RWPE1 (cell line): ENCODE data around the gene INPP5K.

Experiments
- CTCF ChIA-PET: fragments of 350-600 bp; sonication (Branson Sonifier 250); formaldehyde crosslinking; extraction: SDS; loops from one replicate; lab custom pipeline; 2021; lab: Yijun Ruan, JAX
- POLR2A ChIA-PET: fragments of 400-600 bp; formaldehyde crosslinking; extraction: SDS; loops from one replicate; lab custom pipeline; 2020; ENCODE audit warnings: antibody characterized with exemption; ENCODE audit not compliant: low non-redundant PET; lab: Yijun Ruan, JAX
- DNase-seq: peaks from one replicate; pipeline ENCODE4 v3.0.0; 2012; ENCODE audit warnings: low spot score
- H3K27ac ChIP-seq: fragments of 450-650 bp; 2 replicates; pipeline ENCODE4 v1.5.1; 2017
- CTCF ChIP-seq: fragments of 450-650 bp; conservative IDR thresholded peaks from 2 replicates; pipeline ENCODE4 v1.5.1; 2017; ENCODE audit warnings: low read depth, mild to moderate bottlenecking

Gene INPP5K

GRCh38 chr17:1560858-1561355 lies 44.5 kb upstream of the INPP5K start:
- no peak for DNase-seq
- TF ChIP-seq CTCF: no peak
- POLR2A ChIA-PET: no interaction called here
- peak overlapping the region; percentile 79 for H3K27ac ChIP-seq
- CTCF ChIA-PET: interaction anchor here (1.6 kb wide), 1 partner anchor 13 kb away, joined by 6 read pairs; no protein-coding TSS in a partner anchor

GRCh38 chr17:1560101-1560857 lies 43.9 kb upstream of the INPP5K start:
- TF ChIP-seq CTCF: no peak
- DNase-seq: no peak
- ChIA-PET POLR2A (no interaction called here), CTCF (interaction anchor here (1.6 kb wide), 1 partner anchor 14 kb away, joined by 6 read pairs; no protein-coding TSS in a partner anchor)
- H3K27ac ChIP-seq: peak overlapping the region; percentile 23; the same call in 1 of the 2 replicates

- POLR2A ChIA-PET: interaction anchor here (0.6 kb wide), 1 partner anchor 8 kb away, joined by 3 read pairs; no protein-coding TSS in a partner anchor
- CTCF ChIA-PET: interaction anchor here (0.5 to 0.7 kb wide), 2 partner anchors 194 to 377 kb away, joined by 3 to 4 read pairs; no protein-coding TSS in a partner anchor
Measured at GRCh38 chr17:1559047-1560043, 42.9 kb upstream of the INPP5K start.

GRCh38 chr17:1558401-1558800 lies 42.0 kb upstream of the INPP5K start:
- no peak overlapping the region for H3K27ac ChIP-seq
- no peak for TF ChIP-seq CTCF
- no peak for DNase-seq
- ChIA-PET CTCF (interaction anchor here (0.7 kb wide), 1 partner anchor 193 kb away, joined by 4 read pairs; no protein-coding TSS in a partner anchor), POLR2A (no interaction called here)

More at GRCh38 chr17:1559047-1560043, 42.9 kb upstream of the INPP5K start:
- DNase-seq: no peak
- H3K27ac ChIP-seq: no peak overlapping the region
- no peak for TF ChIP-seq CTCF

- no peak for DNase-seq
- ChIA-PET POLR2A (no interaction called here), CTCF (no interaction called here)
- no peak for TF ChIP-seq CTCF
- H3K27ac ChIP-seq: 0 out of 2 replicates have a peak overlapping the region, but pooled peaks have one; percentile 11
Measured at GRCh38 chr17:1557355-1558095, 41.1 kb upstream of the INPP5K start.
